ENCODE measurements around the gene GNAQ.

Gene GNAQ

DNA sequence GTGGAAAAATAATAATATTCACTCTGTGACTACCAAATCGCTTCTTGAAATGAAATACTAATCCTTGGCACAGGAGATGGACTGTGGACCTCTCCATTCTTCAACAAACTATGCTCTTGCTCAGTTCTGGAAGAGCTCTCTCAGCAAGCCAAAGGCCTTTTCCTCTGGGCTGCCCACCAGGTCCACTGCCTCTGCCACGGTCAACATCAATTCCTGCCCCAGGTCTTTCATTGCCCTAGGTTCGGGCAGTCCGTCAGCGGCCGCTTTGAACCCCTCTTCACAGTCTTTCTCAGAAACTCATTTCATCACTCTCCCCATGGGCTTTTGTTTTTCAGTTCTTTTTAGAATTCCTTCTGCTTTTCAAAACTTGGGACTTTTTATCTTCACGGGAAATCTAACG, 64.9 kb downstream of the GNAQ start:
- no peaks in the 10 kb centered on the region for H3K4me1 ChIP-seq (ENCODE audit: control insufficient read depth, low read length)
- TF ChIP-seq EZH2phosphoT487 (IDR thresholded peaks at IDR 0.05; ENCODE audit: borderline replicate concordance, low read length) = no peak
- TF ChIP-seq, protein P1, sequence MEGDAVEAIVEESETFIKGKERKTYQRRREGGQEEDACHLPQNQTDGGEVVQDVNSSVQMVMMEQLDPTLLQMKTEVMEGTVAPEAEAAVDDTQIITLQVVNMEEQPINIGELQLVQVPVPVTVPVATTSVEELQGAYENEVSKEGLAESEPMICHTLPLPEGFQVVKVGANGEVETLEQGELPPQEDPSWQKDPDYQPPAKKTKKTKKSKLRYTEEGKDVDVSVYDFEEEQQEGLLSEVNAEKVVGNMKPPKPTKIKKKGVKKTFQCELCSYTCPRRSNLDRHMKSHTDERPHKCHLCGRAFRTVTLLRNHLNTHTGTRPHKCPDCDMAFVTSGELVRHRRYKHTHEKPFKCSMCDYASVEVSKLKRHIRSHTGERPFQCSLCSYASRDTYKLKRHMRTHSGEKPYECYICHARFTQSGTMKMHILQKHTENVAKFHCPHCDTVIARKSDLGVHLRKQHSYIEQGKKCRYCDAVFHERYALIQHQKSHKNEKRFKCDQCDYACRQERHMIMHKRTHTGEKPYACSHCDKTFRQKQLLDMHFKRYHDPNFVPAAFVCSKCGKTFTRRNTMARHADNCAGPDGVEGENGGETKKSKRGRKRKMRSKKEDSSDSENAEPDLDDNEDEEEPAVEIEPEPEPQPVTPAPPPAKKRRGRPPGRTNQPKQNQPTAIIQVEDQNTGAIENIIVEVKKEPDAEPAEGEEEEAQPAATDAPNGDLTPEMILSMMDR (IDR thresholded peaks at IDR 0.05; ENCODE audit: low read depth, low read length, poor library complexity, severe bottlenecking) = no peak
- H3K79me2 ChIP-seq (ENCODE audit: control insufficient read depth, low read length) = no peaks in the 10 kb centered on the region
- H3K4me2 ChIP-seq (ENCODE audit: low read length) = no peak overlapping the region
- H3F3A ChIP-seq (ENCODE audit: control insufficient read depth, insufficient read depth) = no peaks in the 10 kb centered on the region
- H3K36me3 ChIP-seq (ENCODE audit: control insufficient read depth, low read length) = no peaks in the 10 kb centered on the region
- no peaks in the 10 kb centered on the region for H3K27me3 ChIP-seq (ENCODE audit: control insufficient read depth, low read length)
- no peaks in the 10 kb centered on the region for H4K20me1 ChIP-seq (ENCODE audit: control insufficient read depth, insufficient read depth, low read depth, low read length)
- H3K9me3 ChIP-seq (ENCODE audit: control insufficient read depth, insufficient read depth, low read length) = no peaks in the 10 kb centered on the region
- no peaks in the 10 kb centered on the region for H3K9me2 ChIP-seq (replicated peaks; ENCODE audit: control insufficient read depth, low read length)
- H3K4me3 ChIP-seq (ENCODE audit: low read length) = no peak overlapping the region
- H3K27ac ChIP-seq (ENCODE audit: low read depth, low read length) = no peak overlapping the region

DNA sequence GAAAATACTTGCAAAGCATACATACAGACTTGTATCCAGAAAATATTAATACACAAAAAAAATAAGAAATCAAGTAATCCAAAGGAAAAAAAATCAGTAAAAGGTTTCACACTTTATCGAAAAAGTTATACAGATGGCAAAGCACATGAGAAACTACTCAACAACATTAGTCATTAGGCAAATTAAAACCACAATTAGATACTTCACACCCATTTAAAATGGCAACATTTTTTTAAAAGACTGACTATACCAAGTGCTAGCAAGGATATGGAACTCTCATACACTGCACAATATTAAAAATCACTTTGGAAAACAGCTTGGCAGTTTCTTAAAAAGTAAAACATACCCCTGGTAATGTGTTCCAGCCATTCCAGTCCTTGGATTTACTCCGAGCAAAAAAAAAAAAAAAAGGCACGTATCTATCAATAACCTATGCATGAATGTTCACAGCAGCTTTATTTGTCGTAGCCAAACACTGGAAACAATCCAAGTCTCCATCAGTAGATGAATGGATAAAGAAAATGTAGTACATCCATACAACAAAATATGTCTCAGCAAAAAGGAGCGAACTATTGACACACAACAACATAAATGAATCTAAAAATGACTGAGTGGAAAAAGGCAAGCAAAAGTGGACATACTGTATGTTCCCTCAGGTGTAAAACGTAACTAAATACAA, 66.0 kb downstream of the GNAQ start:
- Histone ChIP-seq H3K79me2 (ENCODE audit: control insufficient read depth, low read length) (no peaks in the 10 kb centered on the region), H3K27ac (ENCODE audit: low read depth, low read length) (no peak overlapping the region), H4K20me1 (ENCODE audit: control insufficient read depth, insufficient read depth, low read depth, low read length) (no peaks in the 10 kb centered on the region), H3K9me3 (ENCODE audit: control insufficient read depth, insufficient read depth, low read length) (no peaks in the 10 kb centered on the region), H3K4me2 (ENCODE audit: low read length) (no peak overlapping the region), H3K27me3 (ENCODE audit: control insufficient read depth, low read length) (no peaks in the 10 kb centered on the region; the same call in 1 of the 2 replicates), H3K36me3 (ENCODE audit: control insufficient read depth, low read length) (no peaks in the 10 kb centered on the region), H3K9me2 (replicated peaks; ENCODE audit: control insufficient read depth, low read length) (no peaks in the 10 kb centered on the region), H3K4me3 (ENCODE audit: low read length) (no peak overlapping the region), H3F3A (ENCODE audit: control insufficient read depth, insufficient read depth) (no peaks in the 10 kb centered on the region), H3K4me1 (ENCODE audit: control insufficient read depth, low read length) (no peaks in the 10 kb centered on the region)
- no peak for TF ChIP-seq EZH2phosphoT487 (IDR thresholded peaks at IDR 0.05; ENCODE audit: borderline replicate concordance, low read length)
- TF ChIP-seq, protein P1 (IDR thresholded peaks at IDR 0.05; ENCODE audit: low read depth, low read length, poor library complexity, severe bottlenecking) = no peak

DNA sequence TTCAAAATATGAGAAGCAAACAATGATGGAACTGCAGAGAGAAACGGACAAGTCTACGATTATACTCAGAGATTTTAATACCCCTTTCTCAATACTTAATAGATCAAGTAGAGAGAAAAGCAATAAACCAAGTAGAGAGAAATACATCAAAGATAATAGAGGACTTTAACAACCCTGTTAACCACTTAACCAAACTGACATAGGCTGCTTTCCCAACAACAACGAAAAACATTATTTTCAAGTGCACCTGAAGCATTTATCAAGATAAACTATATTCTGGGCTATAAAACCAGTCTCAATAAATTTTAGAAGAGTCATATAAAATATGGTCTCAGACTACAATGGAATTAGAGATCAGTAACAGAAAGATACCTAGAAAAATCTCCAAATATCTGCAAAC, 67.4 kb downstream of the GNAQ start:
- H3K9me2 ChIP-seq (replicated peaks; ENCODE audit: control insufficient read depth, low read length) = no peaks in the 10 kb centered on the region
- H4K20me1 ChIP-seq (ENCODE audit: control insufficient read depth, insufficient read depth, low read depth, low read length) = no peaks in the 10 kb centered on the region
- no peaks in the 10 kb centered on the region for H3K36me3 ChIP-seq (ENCODE audit: control insufficient read depth, low read length)
- no peaks in the 10 kb centered on the region for H3K9me3 ChIP-seq (ENCODE audit: control insufficient read depth, insufficient read depth, low read length)
- no peak overlapping the region for H3K4me3 ChIP-seq (ENCODE audit: low read length)
- no peaks in the 10 kb centered on the region for H3K4me1 ChIP-seq (ENCODE audit: control insufficient read depth, low read length)
- no peaks in the 10 kb centered on the region for H3K79me2 ChIP-seq (ENCODE audit: control insufficient read depth, low read length)
- H3K4me2 ChIP-seq (ENCODE audit: low read length) = no peak overlapping the region
- TF ChIP-seq, protein P1 (IDR thresholded peaks at IDR 0.05; ENCODE audit: low read depth, low read length, poor library complexity, severe bottlenecking) = no peak
- TF ChIP-seq EZH2phosphoT487 (IDR thresholded peaks at IDR 0.05; ENCODE audit: borderline replicate concordance, low read length) = no peak
- H3F3A ChIP-seq (ENCODE audit: control insufficient read depth, insufficient read depth) = no peaks in the 10 kb centered on the region
- no peaks in the 10 kb centered on the region; the same call in 1 of the 2 replicates for H3K27me3 ChIP-seq (ENCODE audit: control insufficient read depth, low read length)
- no peak overlapping the region for H3K27ac ChIP-seq (ENCODE audit: low read depth, low read length)

Data from DOHH2 (cell line).